ENCODE results near the gene RUNX2.

The RUNX2 gene

DNA sequence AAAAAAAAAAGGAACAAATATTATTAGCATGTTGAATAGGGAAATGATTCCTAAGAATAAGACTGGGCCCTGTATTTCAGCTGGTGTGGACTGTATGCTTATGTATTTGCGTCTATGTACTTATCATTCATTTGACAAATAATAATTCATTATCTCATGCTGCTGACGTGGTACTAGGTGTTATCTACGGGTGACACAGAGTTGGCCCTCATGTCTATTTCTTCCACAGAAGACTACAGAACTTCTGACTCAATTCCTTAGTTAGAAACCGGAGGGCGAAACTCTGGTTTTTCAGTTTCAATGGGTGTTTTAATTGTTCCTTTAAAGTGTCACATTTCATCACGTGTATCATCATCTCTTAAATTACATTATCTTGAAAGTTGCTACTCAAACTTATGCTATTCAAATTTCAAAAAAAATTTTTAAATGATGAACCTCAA is 381.7 kb downstream of the RUNX2 start:
- no peak for DNase-seq (ENCODE audit: low read depth)

DNA sequence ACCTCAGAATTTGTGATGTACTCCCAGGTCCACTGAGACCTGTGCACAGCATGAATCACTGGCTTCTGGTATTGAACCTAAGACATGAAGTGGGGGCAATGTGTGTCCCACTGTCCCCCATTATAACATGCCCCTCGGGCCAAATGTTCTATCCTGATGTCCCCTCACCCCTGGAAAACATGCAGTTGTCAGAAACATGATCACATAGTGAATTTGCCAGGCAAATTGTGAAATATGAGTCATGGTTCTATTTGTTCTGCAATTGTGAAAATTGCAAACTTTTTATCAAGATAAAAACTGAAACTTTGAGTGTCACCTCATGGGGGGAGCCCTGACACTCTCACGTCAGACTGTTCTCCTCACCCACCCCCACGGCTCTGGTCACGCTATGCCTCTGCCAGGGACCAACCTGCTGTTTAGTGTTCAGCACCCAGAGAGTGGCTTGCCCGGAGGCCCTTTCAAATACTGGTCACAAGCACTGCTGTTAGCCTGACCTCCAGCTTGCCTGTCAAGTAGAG is 382.2 kb downstream of the RUNX2 start:
- no peak for DNase-seq (ENCODE audit: low read depth)

DNA sequence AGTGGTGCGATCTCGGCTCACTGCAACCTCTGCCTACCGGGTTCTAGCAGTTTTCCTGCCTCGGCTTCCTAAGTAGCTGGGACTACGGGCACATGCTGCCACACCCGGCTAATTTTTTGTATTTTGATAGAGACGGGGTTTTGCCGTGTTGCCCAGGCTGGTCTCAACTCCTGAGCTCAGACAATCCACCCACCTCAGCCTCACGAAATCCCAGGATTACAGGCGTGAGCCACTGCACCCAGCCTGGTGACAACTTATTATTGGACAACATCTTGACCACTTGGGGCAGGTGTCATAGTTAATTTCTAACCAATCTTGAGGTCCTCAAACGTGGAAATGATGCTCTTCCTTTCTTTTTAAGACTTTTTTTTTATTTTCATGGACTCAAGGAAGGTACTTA is 383.9 kb downstream of the RUNX2 start:
- no peak for DNase-seq (ENCODE audit: low read depth)

DNA sequence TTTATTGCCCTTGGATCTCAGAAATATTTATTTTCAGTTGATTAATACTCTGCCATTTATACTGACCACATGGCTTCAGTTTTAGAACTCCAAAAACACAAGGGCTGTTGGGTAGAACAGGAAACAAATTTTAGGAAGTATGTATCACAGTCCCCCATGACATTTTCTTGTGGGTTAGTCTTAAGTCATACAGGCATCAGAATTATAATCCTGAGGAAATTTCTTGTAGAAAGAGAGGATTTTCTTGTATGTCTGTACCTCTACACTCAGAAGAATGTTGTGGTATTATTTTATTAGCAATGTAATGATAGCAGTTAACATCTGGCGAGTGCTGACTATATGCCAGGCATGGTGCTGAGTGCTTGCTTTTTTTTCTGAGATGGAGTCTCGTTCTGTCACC is 384.7 kb downstream of the RUNX2 start:
- DNase-seq (ENCODE audit: low read depth) = no peak

All from HS-5 (cell line).